Hepatocyte (in vitro differentiated cells): ENCODE data around the gene HTT. TPM values are rescaled to one million over a fixed set of nuclear protein-coding genes. Genes with fewer than 3 reads are reported as not detected.
A peak's percentile ranks its signal among the peaks of the same experiment; 100 is the strongest.

Source experiments
- DNase-seq: peaks from one replicate; pipeline ENCODE4 v3.0.0-alpha.2; 2016; ENCODE audit warnings: low spot score
- H2AFZ ChIP-seq: fragments of 200-600 bp; sonication (generic); 2 replicates; pipeline ENCODE4 v1.6.0; 2016; ENCODE audit warnings: antibody characterized with exemption, mild to moderate bottlenecking
- H3K27ac ChIP-seq: fragments of 200-600 bp; sonication (generic); 2 replicates; pipeline ENCODE4 v1.5.1; 2016; ENCODE audit warnings: mild to moderate bottlenecking
- H3K27me3 ChIP-seq: fragments of 200-600 bp; sonication (generic); 2 replicates; pipeline ENCODE4 v1.6.1; 2016
- H3K36me3 ChIP-seq: fragments of 200-600 bp; sonication (generic); replicated peaks from 2 replicates; pipeline ENCODE4 v1.5.1; 2016; ENCODE audit warnings: low read depth; ENCODE audit not compliant: insufficient read depth
- H3K4me1 ChIP-seq: fragments of 200-600 bp; sonication (generic); 2 replicates; pipeline ENCODE4 v1.5.1; 2016; ENCODE audit warnings: mild to moderate bottlenecking, moderate library complexity; ENCODE audit not compliant: insufficient read depth
- H3K4me2 ChIP-seq: fragments of 200-600 bp; sonication (generic); 2 replicates; pipeline ENCODE4 v1.6.0; 2016
- H3K4me3 ChIP-seq: fragments of 200-600 bp; sonication (generic); 2 replicates; pipeline ENCODE4 v1.5.1; 2016; ENCODE audit warnings: mild to moderate bottlenecking
- H3K79me2 ChIP-seq: fragments of 200-600 bp; sonication (generic); 2 replicates; pipeline ENCODE4 v1.6.0; 2017; ENCODE audit warnings: mild to moderate bottlenecking
- H3K9me2 ChIP-seq: fragments of 200-600 bp; sonication (generic); replicated peaks from 2 replicates; pipeline ENCODE4 v1.6.0; 2017; ENCODE audit warnings: mild to moderate bottlenecking; ENCODE audit not compliant: insufficient read depth
- H3K9me3 ChIP-seq: fragments of 200-600 bp; sonication (generic); 2 replicates; pipeline ENCODE4 v1.5.1; 2016; ENCODE audit warnings: low read depth, mild to moderate bottlenecking
- H4K20me1 ChIP-seq: fragments of 200-600 bp; sonication (generic); 2 replicates; pipeline ENCODE4 v1.6.0; 2016; ENCODE audit warnings: mild to moderate bottlenecking; ENCODE audit not compliant: insufficient read depth, poor library complexity, severe bottlenecking
- EZH2 ChIP-seq: fragments of 200-600 bp; sonication (generic); IDR thresholded peaks from 2 replicates; pipeline ENCODE4 v1.6.1; 2016; ENCODE audit warnings: antibody characterized with exemption, mild to moderate bottlenecking, borderline replicate concordance
- EZH2phosphoT487 ChIP-seq: fragments of 200-600 bp; sonication (generic); IDR thresholded peaks from one replicate; pipeline ENCODE4 v1.6.1; 2018; ENCODE audit warnings: antibody characterized with exemption, mild to moderate bottlenecking, low read depth, moderate library complexity; ENCODE audit not compliant: unreplicated experiment, severe bottlenecking
- WGBS: methylation state at CpG from one replicate; pipeline ENCODE4 v1.1.6; 2016; ENCODE audit warnings: low lambda C conversion rate; ENCODE audit errors: missing lambda C conversion rate; 5-methylcytosine and 5-hydroxymethylcytosine counted together
- polyA plus RNA-seq: library from polyadenylated mRNA; unstranded; fragments of >200 nt; fragmentation: Nextera tagmentation; extraction: Ambion mirVana; gene quantifications from 2 replicates; pipeline ENCODE4 v1.2.1, GENCODE V29; 2016
- total RNA-seq: library from RNA; depleted of rRNA; stranded (reverse); fragments of >200 nt; gene quantifications from 2 replicates; pipeline ENCODE4 v1.2.3, GENCODE V29; 2014
- TF ChIP-seq, protein P1 (sequence below): fragments of 200-600 bp; sonication (generic); IDR thresholded peaks from 2 replicates; pipeline ENCODE4 v1.5.1; 2016; ENCODE audit warnings: antibody characterized with exemption, mild to moderate bottlenecking; ENCODE audit not compliant: poor library complexity

Gene HTT
- total and polyA plus RNA-seq, 2 experiments from 2014 or later, result 12.4 to 33.9 TPM

DNA sequence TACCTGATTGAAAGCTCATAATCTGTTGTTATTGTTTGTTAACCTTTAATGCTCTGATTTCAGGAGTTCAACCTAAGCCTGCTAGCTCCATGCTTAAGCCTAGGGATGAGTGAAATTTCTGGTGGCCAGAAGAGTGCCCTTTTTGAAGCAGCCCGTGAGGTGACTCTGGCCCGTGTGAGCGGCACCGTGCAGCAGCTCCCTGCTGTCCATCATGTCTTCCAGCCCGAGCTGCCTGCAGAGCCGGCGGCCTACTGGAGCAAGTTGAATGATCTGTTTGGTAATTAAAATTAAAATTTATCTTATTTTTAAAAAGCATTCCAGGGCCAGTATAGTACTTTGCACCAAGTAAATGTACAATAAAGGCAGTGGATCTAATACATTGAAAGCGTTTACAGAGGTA lies 137.4 kb downstream of the HTT start:
- no peak for DNase-seq
- H3K27ac ChIP-seq, result no peak overlapping the region
- no peak overlapping the region for H3K4me3 ChIP-seq
- H3K27me3 ChIP-seq, result no peaks in the 10 kb centered on the region
- H3K9me3 ChIP-seq, result no peaks in the 10 kb centered on the region
- peaks cover 16% of the 10 kb centered on the region for H3K4me1 ChIP-seq
- H3K36me3 ChIP-seq, result no peaks in the 10 kb centered on the region
- H3K79me2 ChIP-seq, result no peaks in the 10 kb centered on the region
- H4K20me1 ChIP-seq, result no peaks in the 10 kb centered on the region
- H3K4me2 ChIP-seq, result no peak overlapping the region
- no peak overlapping the region for H2AFZ ChIP-seq
- WGBS, result 96% methylated on average over 8 of the region's 8 CpGs
- no peak for TF ChIP-seq EZH2
- TF ChIP-seq, protein P1, sequence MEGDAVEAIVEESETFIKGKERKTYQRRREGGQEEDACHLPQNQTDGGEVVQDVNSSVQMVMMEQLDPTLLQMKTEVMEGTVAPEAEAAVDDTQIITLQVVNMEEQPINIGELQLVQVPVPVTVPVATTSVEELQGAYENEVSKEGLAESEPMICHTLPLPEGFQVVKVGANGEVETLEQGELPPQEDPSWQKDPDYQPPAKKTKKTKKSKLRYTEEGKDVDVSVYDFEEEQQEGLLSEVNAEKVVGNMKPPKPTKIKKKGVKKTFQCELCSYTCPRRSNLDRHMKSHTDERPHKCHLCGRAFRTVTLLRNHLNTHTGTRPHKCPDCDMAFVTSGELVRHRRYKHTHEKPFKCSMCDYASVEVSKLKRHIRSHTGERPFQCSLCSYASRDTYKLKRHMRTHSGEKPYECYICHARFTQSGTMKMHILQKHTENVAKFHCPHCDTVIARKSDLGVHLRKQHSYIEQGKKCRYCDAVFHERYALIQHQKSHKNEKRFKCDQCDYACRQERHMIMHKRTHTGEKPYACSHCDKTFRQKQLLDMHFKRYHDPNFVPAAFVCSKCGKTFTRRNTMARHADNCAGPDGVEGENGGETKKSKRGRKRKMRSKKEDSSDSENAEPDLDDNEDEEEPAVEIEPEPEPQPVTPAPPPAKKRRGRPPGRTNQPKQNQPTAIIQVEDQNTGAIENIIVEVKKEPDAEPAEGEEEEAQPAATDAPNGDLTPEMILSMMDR, result no peak
- TF ChIP-seq EZH2phosphoT487, result no peak
- H3K9me2 ChIP-seq, result no peaks in the 10 kb centered on the region

DNA sequence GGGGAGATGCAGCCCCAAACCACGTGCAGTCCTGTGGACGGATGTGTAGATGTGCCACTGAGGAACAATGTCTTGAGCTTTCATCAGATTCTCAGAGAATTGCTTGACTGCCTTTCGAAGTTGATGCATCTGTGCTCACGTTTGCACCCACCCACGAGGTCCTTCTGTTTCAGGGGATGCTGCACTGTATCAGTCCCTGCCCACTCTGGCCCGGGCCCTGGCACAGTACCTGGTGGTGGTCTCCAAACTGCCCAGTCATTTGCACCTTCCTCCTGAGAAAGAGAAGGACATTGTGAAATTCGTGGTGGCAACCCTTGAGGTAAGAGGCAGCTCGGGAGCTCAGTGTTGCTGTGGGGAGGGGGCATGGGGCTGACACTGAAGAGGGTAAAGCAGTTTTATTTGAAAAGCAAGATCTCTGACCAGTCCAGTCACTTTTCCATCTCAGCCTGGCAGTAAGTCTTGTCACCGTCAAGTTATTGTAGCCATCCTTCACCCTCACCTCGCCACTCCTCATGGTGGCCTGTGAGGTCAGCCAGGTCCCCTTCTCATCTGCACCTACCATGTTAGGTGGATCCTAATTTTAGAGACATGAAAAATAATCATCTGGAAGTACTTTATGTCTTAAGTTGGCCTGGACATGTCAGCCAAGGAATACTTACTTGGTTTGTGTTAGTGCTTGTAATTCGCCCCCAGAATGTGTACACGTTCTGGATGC lies 138.1 kb downstream of the HTT start:
- Histone ChIP-seq H3K9me2 (no peaks in the 10 kb centered on the region), H4K20me1 (no peaks in the 10 kb centered on the region), H3K4me3 (no peak overlapping the region), H3K9me3 (no peaks in the 10 kb centered on the region), H3K4me1 (peaks cover 11% of the 10 kb centered on the region), H2AFZ (no peak overlapping the region), H3K79me2 (no peaks in the 10 kb centered on the region), H3K27ac (no peak overlapping the region), H3K36me3 (no peaks in the 10 kb centered on the region), H3K27me3 (no peaks in the 10 kb centered on the region), H3K4me2 (no peak overlapping the region)
- TF ChIP-seq EZH2 (no peak), EZH2phosphoT487 (no peak)
- TF ChIP-seq, protein P1, result no peak
- WGBS, result 93% methylated on average over 12 of the region's 12 CpGs
- no peak for DNase-seq

GRCh38 chr4:3213106-3213425 lies 138.6 kb downstream of the HTT start:
- no peaks in the 10 kb centered on the region for H3K9me2 ChIP-seq
- H3K27ac ChIP-seq, result no peak overlapping the region
- TF ChIP-seq EZH2, result no peak
- no peak for TF ChIP-seq EZH2phosphoT487
- TF ChIP-seq, protein P1, result no peak
- H3K27me3 ChIP-seq, result no peaks in the 10 kb centered on the region
- no peaks in the 10 kb centered on the region for H4K20me1 ChIP-seq
- H3K4me2 ChIP-seq, result no peak overlapping the region
- no peaks in the 10 kb centered on the region for H3K79me2 ChIP-seq
- no peaks in the 10 kb centered on the region for H3K36me3 ChIP-seq
- no peaks in the 10 kb centered on the region for H3K9me3 ChIP-seq
- H2AFZ ChIP-seq, result no peak overlapping the region
- H3K4me3 ChIP-seq, result no peak overlapping the region
- DNase-seq, result peak; percentile 43
- peaks cover 6% of the 10 kb centered on the region for H3K4me1 ChIP-seq
- WGBS, result 91% methylated on average over 4 of the region's 4 CpGs
